Trophoblast cell (in vitro differentiated cells and primary cell): Measurements from ENCODE around the gene CD69.
"Not testable (repeated sequence)": the region's sequence is repeated elsewhere in the genome, so short reads cannot be mapped to it uniquely, and the experiment has no call there.

Experiments
- DNase-seq, 2 donors: peaks; one replicate each; pipeline ENCODE4 v3.0.0-alpha.2; 2016
- H2AFZ ChIP-seq: 2 replicates; pipeline ENCODE4 v1.6.1; 2013; ENCODE audit warnings: low read length, moderate library complexity, mild to moderate bottlenecking; ENCODE audit not compliant: insufficient read depth, poor library complexity
- H2AK5ac ChIP-seq: 2 replicates; pipeline ENCODE4 v1.6.1; 2013; ENCODE audit warnings: mild to moderate bottlenecking, low read length
- H2BK120ac ChIP-seq: 2 replicates; pipeline ENCODE4 v1.6.1; 2013; ENCODE audit warnings: low read length, mild to moderate bottlenecking, moderate library complexity; ENCODE audit not compliant: insufficient read depth, poor library complexity
- H2BK12ac ChIP-seq: 2 replicates; pipeline ENCODE4 v1.6.1; 2013; ENCODE audit warnings: mild to moderate bottlenecking, low read length, moderate library complexity
- H2BK5ac ChIP-seq: 2 replicates; pipeline ENCODE4 v1.6.1; 2013; ENCODE audit warnings: low read length, low read depth, moderate library complexity, mild to moderate bottlenecking; ENCODE audit not compliant: poor library complexity
- H3K14ac ChIP-seq: 2 replicates; pipeline ENCODE4 v1.6.1; 2013; ENCODE audit warnings: mild to moderate bottlenecking, low read length
- H3K18ac ChIP-seq: 2 replicates; pipeline ENCODE4 v1.6.1; 2013; ENCODE audit warnings: mild to moderate bottlenecking, low read length
- H3K23ac ChIP-seq: 2 replicates; pipeline ENCODE4 v1.6.1; 2013; ENCODE audit warnings: low read length
- H3K27ac ChIP-seq: 2 replicates; pipeline ENCODE4 v1.5.1; 2013; ENCODE audit warnings: low read depth, mild to moderate bottlenecking, inconsistent platforms, low read length, moderate library complexity
- H3K27me3 ChIP-seq: 2 replicates; pipeline ENCODE4 v1.6.1; 2013; ENCODE audit warnings: inconsistent platforms, mild to moderate bottlenecking, low read length, moderate library complexity; ENCODE audit not compliant: insufficient read depth
- H3K36me3 ChIP-seq, 2 experiments: 1 replicate in 1 of 2; 2 replicates in 1 of 2; pipeline ENCODE4 v1.6.1; 2013; ENCODE audit warnings: low read length in 2 of 2, mild to moderate bottlenecking in 2 of 2, moderate library complexity in 1 of 2; ENCODE audit not compliant: insufficient read depth in 2 of 2, control insufficient read depth in 1 of 2
- H3K4ac ChIP-seq: 2 replicates; pipeline ENCODE4 v1.6.1; 2013; ENCODE audit warnings: low read depth, mild to moderate bottlenecking, low read length, moderate library complexity
- H3K4me1 ChIP-seq, 2 experiments: 1 replicate in 1 of 2; 2 replicates in 1 of 2; pipeline ENCODE4 v1.6.1; 2013; ENCODE audit warnings: low read length in 2 of 2, mild to moderate bottlenecking in 2 of 2, moderate library complexity in 1 of 2; ENCODE audit not compliant: insufficient read depth in 2 of 2, control insufficient read depth in 1 of 2
- H3K4me2 ChIP-seq: 2 replicates; pipeline ENCODE4 v1.6.1; 2013; ENCODE audit warnings: inconsistent platforms, mild to moderate bottlenecking, low read length, moderate library complexity
- H3K4me3 ChIP-seq: 2 replicates; pipeline ENCODE4 v1.5.1; 2013; ENCODE audit warnings: mild to moderate bottlenecking, low read depth, low read length, inconsistent platforms
- H3K79me1 ChIP-seq: one replicate; pipeline ENCODE4 v1.6.1; 2013; ENCODE audit warnings: low read length
- H3K79me2 ChIP-seq: 2 replicates; pipeline ENCODE4 v1.6.1; 2013; ENCODE audit warnings: low read length, mild to moderate bottlenecking; ENCODE audit not compliant: control insufficient read depth, insufficient read depth, poor library complexity
- H3K9ac ChIP-seq: 2 replicates; pipeline ENCODE4 v1.6.1; 2013; ENCODE audit warnings: mild to moderate bottlenecking, low read length
- H3K9me3 ChIP-seq: 2 replicates; pipeline ENCODE4 v1.6.1; 2013; ENCODE audit warnings: low read depth, mild to moderate bottlenecking, control low read depth, inconsistent platforms, low read length; ENCODE audit not compliant: insufficient read depth
- H4K12ac ChIP-seq: 2 replicates; pipeline ENCODE4 v1.6.1; 2013; ENCODE audit warnings: low read depth, mild to moderate bottlenecking, low read length, moderate library complexity
- H4K8ac ChIP-seq: 2 replicates; pipeline ENCODE4 v1.6.1; 2013; ENCODE audit warnings: low read depth, mild to moderate bottlenecking, low read length, moderate library complexity
- H4K91ac ChIP-seq: one replicate; pipeline ENCODE4 v1.6.1; 2013; ENCODE audit warnings: low read depth, mild to moderate bottlenecking, low read length, moderate library complexity
- WGBS: extraction: QIAGEN DNeasy Blood & Tissue Kit; methylation state at CpG from one replicate; pipeline ENCODE4 v1.1.7; 2013; ENCODE audit warnings: missing lambda C conversion rate; ENCODE audit not compliant: insufficient read length, insufficient coverage; ENCODE audit errors: extremely low coverage; 5-methylcytosine and 5-hydroxymethylcytosine counted together

Gene CD69

DNA sequence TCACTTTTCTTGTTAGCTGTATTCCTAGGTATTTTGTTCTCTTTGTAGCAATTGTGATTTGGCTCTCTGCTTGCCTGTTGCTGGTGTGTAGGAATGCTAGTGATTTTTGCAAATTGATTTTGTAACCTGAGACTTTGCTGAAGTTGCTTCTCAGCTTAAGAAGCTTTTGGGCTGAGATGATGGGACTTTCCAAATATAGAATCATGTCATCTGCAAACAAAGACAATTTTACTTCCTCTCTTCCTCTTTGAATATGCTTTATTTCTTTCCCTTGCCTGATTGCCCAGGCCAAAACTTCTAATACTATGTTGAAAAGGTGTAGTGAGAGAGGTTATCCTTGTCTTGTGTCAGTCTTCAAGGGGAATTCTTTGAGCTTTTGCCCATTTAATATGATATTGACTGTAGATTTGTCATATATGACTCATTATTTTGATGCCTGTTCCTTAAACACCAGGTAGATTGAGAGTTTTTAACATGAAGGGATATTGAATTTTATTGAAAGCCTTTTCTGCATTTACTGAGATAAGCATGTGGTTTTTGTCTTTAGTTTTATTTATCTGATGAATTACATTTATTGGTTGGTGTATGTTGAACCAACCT lies 54.5 kb downstream of the CD69 start:
- DNase-seq: no peak
- Histone ChIP-seq H3K9ac (no peak overlapping the region), H3K79me2 (no peaks in the 10 kb centered on the region), H3K4me2 (no peak overlapping the region), H3K14ac (no peak overlapping the region), H2BK12ac (no peak overlapping the region), H2AK5ac (no peak overlapping the region), H3K9me3 (peaks cover 6% of the 10 kb centered on the region), H3K27me3 (no peaks in the 10 kb centered on the region), H3K23ac (no peak overlapping the region), H3K79me1 (no peaks in the 10 kb centered on the region), H2BK120ac (no peak overlapping the region), H3K4me1 (peaks cover 3 to 7% of the 10 kb centered on the region in 2 experiments), H2AFZ (no peak overlapping the region), H2BK5ac (no peak overlapping the region), H3K4me3 (no peak overlapping the region), H4K91ac (no peak overlapping the region), H3K18ac (no peak overlapping the region), H4K12ac (no peak overlapping the region), H3K27ac (no peak overlapping the region), H3K4ac (no peak overlapping the region), H3K36me3 (no peaks in the 10 kb centered on the region), H4K8ac (no peak overlapping the region)

DNA sequence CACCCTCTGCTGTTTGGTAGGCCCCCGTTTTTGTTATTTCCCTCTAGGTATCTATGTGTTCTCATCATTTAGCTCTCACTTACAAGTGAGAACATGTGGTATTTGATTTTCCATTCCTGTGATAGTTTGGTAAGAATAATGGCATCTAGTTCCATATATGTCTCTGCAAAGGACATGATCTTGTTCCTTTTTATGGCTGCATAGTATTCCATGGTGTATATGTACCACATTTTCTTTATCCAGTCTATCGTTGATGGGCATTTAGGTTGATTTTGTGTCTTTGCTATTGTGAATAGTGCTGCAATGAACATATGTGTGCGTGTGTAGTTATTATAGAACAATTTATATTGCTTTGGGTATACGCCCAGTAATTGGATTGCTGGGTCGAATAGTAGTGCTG lies 56.1 kb downstream of the CD69 start:
- H3K4me3 ChIP-seq, H4K8ac ChIP-seq, H3K14ac ChIP-seq, H2AFZ ChIP-seq, H2AK5ac ChIP-seq, H3K4ac ChIP-seq, H3K9ac ChIP-seq, H3K4me1 ChIP-seq, H2BK12ac ChIP-seq, H3K23ac ChIP-seq, H2BK5ac ChIP-seq, H3K9me3 ChIP-seq, H3K27ac ChIP-seq, H3K27me3 ChIP-seq, H3K18ac ChIP-seq, H3K4me2 ChIP-seq, H3K36me3 ChIP-seq, H4K91ac ChIP-seq, H2BK120ac ChIP-seq, H3K79me1 ChIP-seq, DNase-seq, H4K12ac ChIP-seq, H3K79me2 ChIP-seq: not testable (repeated sequence)
- WGBS: no CpG with 5 or more reads among the region's 5 CpGs
